HEK293 (cell line): ENCODE results near the gene PLA2G4C.

Source experiments
- CTCF ChIP-seq: fragments of 450-650 bp; formaldehyde crosslinking; IDR thresholded peaks from 2 replicates; pipeline ENCODE4 v1.5.1; 2016; ENCODE audit warnings: missing biosample characterization, missing genetic modification characterization
- REST ChIP-seq: fragments of 450-650 bp; formaldehyde crosslinking; IDR thresholded peaks from 2 replicates; pipeline ENCODE4 v1.5.1; 2016; ENCODE audit warnings: missing biosample characterization, missing genetic modification characterization
- TSHZ1 ChIP-seq: fragments of 450-650 bp; formaldehyde crosslinking; IDR thresholded peaks from 2 replicates; pipeline ENCODE4 v1.5.1; 2016; ENCODE audit warnings: missing biosample characterization, missing genetic modification characterization, borderline replicate concordance
- ZBTB7A ChIP-seq: fragments of 450-650 bp; formaldehyde crosslinking; IDR thresholded peaks from 2 replicates; pipeline ENCODE4 v1.5.1; 2016; ENCODE audit warnings: low read depth, missing biosample characterization, missing genetic modification characterization

- TF ChIP-seq CTCF (no peak), TSHZ1 (tag by site-specific recombination) (no peak), ZBTB7A (no peak), REST (tag by site-specific recombination) (no peak)
Measured at GRCh38 chr19:48123907-48124651, 13.5 kb upstream of the PLA2G4C start.
